Activated CD8-positive, alpha-beta memory T cell treated with anti-CD3 and anti-CD28 coated beads, Interleukin-2, amount 50 U/mL, for 24 hours (primary cell): ENCODE results near the gene CNR1.
"Not testable (repeated sequence)": the region's sequence is repeated elsewhere in the genome, so short reads cannot be mapped to it uniquely, and the experiment has no call there.

ENCODE experiments used
- DNase-seq: peaks from one replicate; pipeline ENCODE4 v3.0.0-alpha.2; 2020; ENCODE audit errors: extremely low read depth

Gene CNR1

GRCh38 chr6:88165844-88166492, at the start of gene CNR1:
TSS of gene CNR1 (minus strand) at chr6:88166347. CDS start at chr6:88145274, 21,073 bp downstream.
- DNase-seq, result no peak

GRCh38 chr6:88211446-88211845, 45.3 kb upstream of the CNR1 start:
- DNase-seq, result no peak

- no peak for DNase-seq
These were observed 43.2 kb upstream of the CNR1 start for GRCh38 chr6:88209301-88209700.

GRCh38 chr6:88208726-88209125, 42.6 kb upstream of the CNR1 start:
- no peak for DNase-seq

GRCh38 chr6:88201734-88202133, 35.6 kb upstream of the CNR1 start:
- not testable (repeated sequence) for DNase-seq

GRCh38 chr6:88184921-88185320, 18.8 kb upstream of the CNR1 start:
- no peak for DNase-seq

- DNase-seq, result no peak
These were observed 17.3 kb upstream of the CNR1 start for GRCh38 chr6:88183471-88183870.

- DNase-seq, result no peak
These were observed 13.5 kb upstream of the CNR1 start for GRCh38 chr6:88179692-88180091.

- no peak for DNase-seq
These were observed 11.9 kb upstream of the CNR1 start for GRCh38 chr6:88177961-88178464.

- no peak for DNase-seq
These were observed 8.8 kb upstream of the CNR1 start for GRCh38 chr6:88174906-88175305.

GRCh38 chr6:88171312-88171711, 5.2 kb upstream of the CNR1 start:
- no peak for DNase-seq

- no peak for DNase-seq
These were observed 2.2 kb upstream of the CNR1 start for GRCh38 chr6:88168362-88168761.

GRCh38 chr6:88167352-88167937, 1.3 kb upstream of the CNR1 start:
- no peak for DNase-seq

GRCh38 chr6:88166493-88167351, 575 bp upstream of the CNR1 start:
- DNase-seq, result no peak

- DNase-seq, result no peak
These were observed 882 bp downstream of the CNR1 start for GRCh38 chr6:88165087-88165843.

GRCh38 chr6:88164061-88164460, 2.1 kb downstream of the CNR1 start:
- no peak for DNase-seq

- no peak for DNase-seq
These were observed 2.5 kb downstream of the CNR1 start for GRCh38 chr6:88163616-88164015.

GRCh38 chr6:88161940-88162339, 4.2 kb downstream of the CNR1 start:
- no peak for DNase-seq

- no peak for DNase-seq
These were observed 9.0 kb downstream of the CNR1 start for GRCh38 chr6:88157106-88157505.

GRCh38 chr6:88145298-88145963, 20.7 kb downstream of the CNR1 start:
- no peak for DNase-seq

- DNase-seq, result no peak
These were observed 21.4 kb downstream of the CNR1 start for GRCh38 chr6:88144637-88145297.
